Bronchial epithelial cell (primary cell): ENCODE data around the gene CSNK1A1. TPM values are rescaled to one million over a fixed set of nuclear protein-coding genes. Genes with fewer than 3 reads are reported as not detected.
"Not testable (repeated sequence)": the region's sequence is repeated elsewhere in the genome, so short reads cannot be mapped to it uniquely, and the experiment has no call there.

Source experiments
- DNase-seq: peaks from one replicate; pipeline ENCODE4 v3.0.0-alpha.2; 2010; ENCODE audit warnings: low read depth
- FAIRE-seq: peaks from 2 replicates; lab custom pipeline; 2011; peaks lifted over from hg19 to GRCh38; lab: Jason Lieb, UNC
- H3K27me3 ChIP-seq: 2 replicates; pipeline ENCODE4 v1.5.1; 2011; ENCODE audit warnings: low read length; ENCODE audit not compliant: control insufficient read depth, insufficient read depth
- H3K36me3 ChIP-seq: 2 replicates; pipeline ENCODE4 v1.5.1; 2011; ENCODE audit warnings: low read length; ENCODE audit not compliant: control insufficient read depth, insufficient read depth
- H3K4me3 ChIP-seq: 2 replicates; pipeline ENCODE4 v1.5.1; 2011; ENCODE audit warnings: mild to moderate bottlenecking, low read depth, low read length, control low read depth
- CTCF ChIP-seq: IDR thresholded peaks from 2 replicates; pipeline ENCODE4 v1.5.1; 2011; ENCODE audit warnings: mild to moderate bottlenecking, moderate library complexity, low read length, control low read depth, inconsistent platforms; ENCODE audit not compliant: insufficient read depth, severe bottlenecking
- total RNA-seq: library from RNA; depleted of rRNA; stranded (reverse); fragments of >200 nt; gene quantifications from 2 replicates; pipeline ENCODE4 v1.2.1, GENCODE V29; 2014

The CSNK1A1 gene
- total RNA-seq, 1 donor from 2014 or later = 518 TPM

- no peaks in the 10 kb centered on the region for H3K27me3 ChIP-seq
- FAIRE-seq (no peak), DNase-seq (no peak)
- TF ChIP-seq CTCF = no peak
- H3K4me3 ChIP-seq = no peak overlapping the region
- peaks cover 4% of the 10 kb centered on the region for H3K36me3 ChIP-seq
Observed at GRCh38 chr5:149521739-149522685, 29.2 kb downstream of the CSNK1A1 start.

GRCh38 chr5:149519601-149520000, 31.6 kb downstream of the CSNK1A1 start:
- H3K36me3 ChIP-seq = peaks cover 4% of the 10 kb centered on the region
- no peak for FAIRE-seq
- TF ChIP-seq CTCF = no peak
- no peak overlapping the region for H3K4me3 ChIP-seq
- H3K27me3 ChIP-seq = no peaks in the 10 kb centered on the region
- DNase-seq = no peak

- no peak for FAIRE-seq
- Histone ChIP-seq H3K36me3 (peaks cover 4% of the 10 kb centered on the region), H3K4me3 (no peak overlapping the region), H3K27me3 (no peaks in the 10 kb centered on the region)
- no peak for DNase-seq
- TF ChIP-seq CTCF = no peak
Observed at GRCh38 chr5:149518620-149519019, 32.6 kb downstream of the CSNK1A1 start.

GRCh38 chr5:149517461-149518122, 33.6 kb downstream of the CSNK1A1 start:
- peaks cover 5% of the 10 kb centered on the region for H3K36me3 ChIP-seq
- H3K4me3 ChIP-seq = no peak overlapping the region
- FAIRE-seq (no peak), DNase-seq (no peak)
- no peaks in the 10 kb centered on the region for H3K27me3 ChIP-seq
- no peak for TF ChIP-seq CTCF

GRCh38 chr5:149514512-149514911, 36.7 kb downstream of the CSNK1A1 start:
- H3K36me3 ChIP-seq = peaks cover 16% of the 10 kb centered on the region

GRCh38 chr5:149513372-149513947, 37.8 kb downstream of the CSNK1A1 start:
- DNase-seq, FAIRE-seq, H3K27me3 ChIP-seq, H3K4me3 ChIP-seq: not testable (repeated sequence)
- peaks cover 19% of the 10 kb centered on the region for H3K36me3 ChIP-seq

More at GRCh38 chr5:149514512-149514911, 36.7 kb downstream of the CSNK1A1 start:
- FAIRE-seq = no peak
- Histone ChIP-seq H3K4me3 (no peak overlapping the region), H3K27me3 (no peaks in the 10 kb centered on the region)
- DNase-seq = no peak
- no peak for TF ChIP-seq CTCF
